Measurements from ENCODE around the gene TLR5.
"Not testable (repeated sequence)": the region's sequence is repeated elsewhere in the genome, so short reads cannot be mapped to it uniquely, and the experiment has no call there.

The TLR5 gene

DNA sequence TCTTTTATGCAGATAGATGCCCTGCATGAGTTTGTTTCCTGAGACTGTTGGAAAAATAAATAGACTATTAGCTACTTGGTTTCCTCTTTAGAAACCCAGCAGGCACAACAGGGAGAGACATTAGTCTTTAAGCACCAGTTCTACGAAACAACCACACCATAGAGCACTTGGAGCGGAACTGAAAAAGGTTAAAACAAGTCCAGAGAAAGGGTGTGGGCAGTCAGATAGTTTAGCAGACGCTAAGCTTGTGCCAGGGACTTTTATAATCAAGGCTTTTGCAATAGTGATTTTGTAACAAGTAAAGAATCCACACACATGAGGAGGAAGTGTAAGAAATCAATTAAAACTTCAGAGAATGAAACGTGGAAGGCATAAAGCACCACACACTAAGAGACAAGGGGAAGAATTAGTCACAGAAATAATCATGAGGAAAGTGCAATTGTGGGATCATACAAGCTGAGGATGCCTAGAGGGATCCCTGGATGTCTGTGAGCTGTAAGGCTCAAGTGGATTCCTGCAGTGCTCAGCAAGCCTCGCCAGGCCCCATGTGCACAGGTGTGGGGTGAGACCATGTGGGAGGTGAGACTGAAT, 37.8 kb upstream of the TLR5 start:
- DNase-seq (ENCODE audit: extremely low read depth, low read depth), result peak; percentile 22
- no peak for TF ChIP-seq CTCF (IDR thresholded peaks at IDR 0.05; ENCODE audit: low read depth, low read length)

- no peak for DNase-seq (ENCODE audit: extremely low read depth, low read depth)
- TF ChIP-seq CTCF (IDR thresholded peaks at IDR 0.05; ENCODE audit: low read depth, low read length), result no peak
These were observed 36.7 kb upstream of the TLR5 start for GRCh38 chr1:223179786-223180185.

GRCh38 chr1:223179280-223179679, 36.2 kb upstream of the TLR5 start:
- no peak for TF ChIP-seq CTCF (IDR thresholded peaks at IDR 0.05; ENCODE audit: low read depth, low read length)
- DNase-seq (ENCODE audit: extremely low read depth, low read depth), result no peak

DNA sequence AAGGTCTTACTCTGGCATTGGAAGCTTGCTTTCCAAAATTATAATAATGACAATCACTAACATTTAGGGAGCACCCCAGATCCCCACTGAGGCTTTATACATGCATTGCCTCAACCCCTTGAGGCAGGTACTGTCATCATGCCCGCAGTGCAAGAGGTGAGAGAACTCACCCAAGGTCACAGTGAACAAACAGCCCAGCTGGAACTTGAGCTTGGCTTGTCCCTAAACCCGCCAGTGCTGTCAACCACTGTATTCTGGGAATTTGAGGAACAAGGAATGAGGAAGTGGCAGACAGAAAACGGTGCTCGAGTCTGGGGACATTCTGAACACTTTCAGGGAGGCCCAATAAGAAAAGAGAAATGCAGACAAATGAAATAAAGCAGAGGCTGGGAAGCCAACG, 34.6 kb upstream of the TLR5 start:
- no peak for TF ChIP-seq CTCF (IDR thresholded peaks at IDR 0.05; ENCODE audit: low read depth, low read length)
- no peak for DNase-seq (ENCODE audit: extremely low read depth, low read depth)

GRCh38 chr1:223176437-223176836, 33.4 kb upstream of the TLR5 start:
- DNase-seq (ENCODE audit: extremely low read depth, low read depth), result no peak
- no peak for TF ChIP-seq CTCF (IDR thresholded peaks at IDR 0.05; ENCODE audit: low read depth, low read length)

DNA sequence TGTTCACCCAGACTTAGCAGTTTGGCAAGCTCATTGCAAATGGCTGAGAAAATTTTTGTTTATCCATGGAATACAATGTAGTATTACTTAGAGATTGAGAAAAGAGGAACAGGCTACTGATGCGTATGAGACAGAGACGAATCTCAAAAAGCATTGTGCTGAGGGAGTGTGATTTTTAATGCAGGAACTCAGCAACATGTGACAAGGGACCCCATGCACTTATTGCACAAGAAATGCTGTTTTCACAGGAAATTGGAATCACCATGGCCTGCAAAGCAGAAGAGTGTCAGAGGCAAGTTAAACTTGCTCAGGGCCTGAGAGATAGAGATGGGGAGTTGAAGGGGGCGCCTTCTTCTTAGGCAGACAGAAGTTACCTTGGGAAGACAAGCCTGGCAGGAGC, 32.6 kb upstream of the TLR5 start:
- TF ChIP-seq CTCF (IDR thresholded peaks at IDR 0.05; ENCODE audit: low read depth, low read length), result no peak
- DNase-seq (ENCODE audit: extremely low read depth, low read depth), result no peak

- peak; percentile 14 for TF ChIP-seq CTCF (IDR thresholded peaks at IDR 0.05; ENCODE audit: low read depth, low read length)
- DNase-seq (ENCODE audit: extremely low read depth, low read depth), result no peak
These were observed 32.0 kb upstream of the TLR5 start for GRCh38 chr1:223175032-223175431.

DNA sequence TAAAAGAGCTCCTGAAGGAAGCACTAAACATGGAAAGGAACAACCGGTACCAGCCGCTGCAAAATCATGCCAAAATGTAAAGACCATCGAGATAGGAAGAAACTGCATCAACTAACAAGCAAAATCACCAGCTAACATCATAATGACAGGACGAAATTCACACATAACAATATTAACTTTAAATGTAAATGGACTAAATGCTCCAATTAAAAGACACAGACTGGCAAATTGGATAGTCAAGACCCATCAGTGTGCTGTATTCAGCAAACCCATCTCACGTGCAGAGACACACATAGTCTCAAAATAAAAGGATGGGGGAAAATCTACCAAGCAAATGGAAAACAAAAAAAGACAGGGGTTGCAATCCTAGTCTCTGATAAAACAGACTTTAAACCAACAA, 26.4 kb upstream of the TLR5 start:
- not testable (repeated sequence) for DNase-seq (ENCODE audit: extremely low read depth, low read depth)

Measured in AG09319 (cell line).